BLaER1 treated with 17β-estradiol and CSF1 and Interleukin-3, amounts not matched to agents 10 nM and 100 nM (cell line): ENCODE measurements around the gene PM20D1.

Experiments
- H3K27ac ChIP-seq, 11 experiments: shearing (Covaris generic); formaldehyde crosslinking; 2 replicates each; pipeline ENCODE4 v1.8.1; 2022
- H3K27me3 ChIP-seq, 11 experiments: shearing (Covaris generic); formaldehyde crosslinking; 2 replicates each; pipeline ENCODE4 v1.8.1; 2022
- H3K36me3 ChIP-seq, 11 experiments: shearing (Covaris generic); formaldehyde crosslinking; 2 replicates each; pipeline ENCODE4 v1.8.1; 2022
- H3K4me1 ChIP-seq, 10 experiments: shearing (Covaris generic); formaldehyde crosslinking; 2 replicates each; pipeline ENCODE4 v1.8.1; 2022
- H3K4me2 ChIP-seq, 11 experiments: shearing (Covaris generic); formaldehyde crosslinking; 2 replicates each; pipeline ENCODE4 v1.8.1; 2022
- H3K4me3 ChIP-seq, 10 experiments: shearing (Covaris generic); formaldehyde crosslinking; 2 replicates each; pipeline ENCODE4 v1.8.1; 2022
- H3K9ac ChIP-seq, 11 experiments: shearing (Covaris generic); formaldehyde crosslinking; 2 replicates each; pipeline ENCODE4 v1.8.1; 2022
- H3K9me3 ChIP-seq, 11 experiments: shearing (Covaris generic); formaldehyde crosslinking; replicated peaks in 1 of 11; 2 replicates each; pipeline ENCODE4 v1.8.1; 2022
- H4K20me1 ChIP-seq, 11 experiments: shearing (Covaris generic); formaldehyde crosslinking; 2 replicates each; pipeline ENCODE4 v1.8.1; 2022
- Cebpa-rat ChIP-seq, 11 experiments: shearing (Covaris generic); IDR thresholded peaks; 2 replicates each; pipeline ENCODE4 v1.8.1; 2022

The PM20D1 gene

DNA sequence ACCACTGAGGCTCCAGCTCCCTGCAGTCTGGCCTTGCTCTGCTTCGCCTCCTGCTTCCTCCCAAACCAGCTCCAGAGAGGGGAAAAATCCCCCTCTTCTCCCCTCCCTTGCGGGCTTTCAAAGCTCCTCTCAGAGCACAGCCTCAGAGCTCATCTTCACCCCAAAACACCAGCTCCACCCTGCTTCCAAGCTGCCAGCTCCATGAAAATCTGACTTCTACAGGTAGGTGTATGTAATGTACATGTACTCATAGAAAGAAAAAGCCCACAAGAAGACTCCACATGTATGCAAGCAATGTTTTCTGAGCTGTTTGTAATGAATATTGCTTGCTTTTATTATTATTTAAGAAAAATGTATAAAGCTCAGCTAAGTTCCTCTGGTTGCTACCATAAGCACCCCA is 45.3 kb downstream of the PM20D1 start:
- Histone ChIP-seq H3K36me3 (peaks cover 20 to 92% (median 64%) of the 10 kb centered on the region in 11 experiments), H3K9ac (peak overlapping the region in 3 of 11 experiments; percentile 5 to 18 (median 10); a peak in 3 of 22 replicates), H3K27me3 (no peaks in the 10 kb centered on the region), H3K27ac (peak overlapping the region in 7 of 11 experiments; percentile 6 to 50 (median 27); a peak in 8 of 22 replicates), H4K20me1 (peaks cover 15 to 81% (median 55%) of the 10 kb centered on the region in 11 experiments; a peak in 20 of 22 replicates), H3K9me3 (no peaks in the 10 kb centered on the region), H3K4me2 (peak overlapping the region; percentile 48 to 90 (median 80); a peak in 21 of 22 replicates), H3K4me1 (peaks cover 42 to 62% (median 51%) of the 10 kb centered on the region in 10 experiments), H3K4me3 (0 out of 20 replicates have a peak overlapping the region, but pooled peaks of 1 of the 10 experiments have one; percentile 31)
- TF ChIP-seq Cebpa-rat (IDR thresholded peaks at IDR 0.05) = no peak

DNA sequence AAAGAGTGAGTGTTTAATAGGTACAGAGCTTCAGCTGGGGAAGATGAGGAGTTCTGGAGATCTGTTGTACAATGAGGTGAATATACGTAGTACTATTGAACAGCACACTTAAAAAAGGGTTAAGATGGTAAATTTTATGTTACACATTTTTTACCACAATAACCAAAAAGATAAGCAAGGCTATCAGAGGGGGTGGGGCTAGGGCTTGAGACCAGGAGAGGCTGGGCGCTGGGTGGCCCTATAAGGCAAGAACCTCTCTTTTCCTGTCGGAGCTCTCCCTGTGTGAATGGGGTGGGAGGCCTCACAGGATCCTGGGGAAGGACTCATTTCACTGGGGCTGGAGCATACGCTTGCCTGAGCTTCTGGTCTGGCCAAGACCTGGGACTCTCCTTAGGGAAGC is 45.9 kb downstream of the PM20D1 start:
- Histone ChIP-seq H4K20me1 (peaks cover 15 to 75% (median 49%) of the 10 kb centered on the region in 11 experiments; a peak in 20 of 22 replicates), H3K27me3 (no peaks in the 10 kb centered on the region), H3K4me1 (peaks cover 36 to 56% (median 45%) of the 10 kb centered on the region in 10 experiments), H3K4me2 (peak overlapping the region in 6 of 11 experiments; percentile 77 to 87 (median 86); a peak in 10 of 22 replicates), H3K4me3 (no peak overlapping the region), H3K27ac (peak overlapping the region in 6 of 11 experiments; percentile 6 to 50 (median 25); a peak in 7 of 22 replicates), H3K36me3 (peaks cover 26 to 92% (median 64%) of the 10 kb centered on the region in 11 experiments), H3K9ac (0 out of 22 replicates have a peak overlapping the region, but pooled peaks of 1 of the 11 experiments have one; percentile 10), H3K9me3 (no peaks in the 10 kb centered on the region)
- no peak for TF ChIP-seq Cebpa-rat (IDR thresholded peaks at IDR 0.05)

DNA sequence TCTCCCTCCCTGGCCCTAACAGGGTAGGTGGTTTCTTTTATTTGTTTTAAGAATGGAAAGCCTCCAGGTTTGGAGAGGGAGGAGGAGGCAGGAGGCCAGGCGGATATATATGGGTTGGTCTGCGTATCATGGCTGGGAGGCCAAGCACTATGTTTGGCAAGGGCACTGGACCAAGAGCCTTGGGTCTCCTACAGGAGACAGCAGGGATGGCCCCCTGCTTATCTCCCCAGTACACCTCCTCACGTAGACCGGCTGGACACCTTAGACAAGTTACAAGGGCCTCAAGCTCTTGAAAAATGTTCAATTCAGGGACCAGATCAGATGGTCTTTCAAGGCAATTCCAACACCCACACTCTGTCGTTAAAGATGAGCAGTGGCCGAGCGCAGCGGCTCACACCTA is 47.9 kb downstream of the PM20D1 start:
- Histone ChIP-seq H3K4me1 (peaks cover 24 to 42% (median 31%) of the 10 kb centered on the region in 10 experiments), H3K27ac (no peak overlapping the region), H3K9ac (no peak overlapping the region), H3K27me3 (no peaks in the 10 kb centered on the region), H3K4me2 (no peak overlapping the region), H3K9me3 (no peaks in the 10 kb centered on the region), H3K36me3 (peaks cover 45 to 92% (median 73%) of the 10 kb centered on the region in 11 experiments), H3K4me3 (no peak overlapping the region), H4K20me1 (peaks cover 15 to 57% (median 42%) of the 10 kb centered on the region in 11 experiments; a peak in 20 of 22 replicates)
- TF ChIP-seq Cebpa-rat (IDR thresholded peaks at IDR 0.05) = no peak

DNA sequence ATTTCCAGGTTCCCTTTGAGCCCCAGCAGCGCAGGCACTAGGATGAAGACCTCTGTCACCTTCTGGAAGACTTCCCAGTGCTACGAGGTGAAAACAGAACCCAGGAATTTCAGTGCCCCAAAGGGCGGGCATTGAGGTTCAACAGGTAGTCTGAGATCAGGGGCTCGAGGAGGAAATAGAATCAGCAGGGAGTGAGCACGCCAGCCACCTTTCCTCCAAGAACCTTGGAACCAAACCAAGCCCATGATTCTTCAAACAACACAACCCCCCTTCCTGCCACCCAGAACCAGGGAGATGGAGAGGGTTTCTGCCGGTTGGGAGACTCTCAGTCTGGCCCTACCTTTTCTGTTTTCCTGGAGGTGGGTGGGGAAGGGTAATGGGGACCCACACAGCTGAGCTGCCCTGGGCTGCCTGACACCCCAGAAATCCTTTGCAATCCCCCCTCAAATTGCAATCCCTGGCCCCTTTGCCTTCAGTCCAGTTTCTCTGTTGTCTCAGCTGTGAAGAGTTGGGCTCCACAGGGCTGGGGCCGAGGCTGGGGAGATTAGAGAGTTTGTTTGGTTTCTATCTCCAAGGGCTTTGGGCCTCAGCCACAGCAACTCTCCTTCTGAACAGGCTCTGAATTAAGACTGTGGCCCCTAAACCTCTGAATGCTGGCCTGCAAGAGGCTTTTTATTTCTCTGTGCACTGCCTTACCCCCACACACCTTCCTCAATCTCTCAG is 48.8 kb downstream of the PM20D1 start:
- Histone ChIP-seq H4K20me1 (peaks cover 12 to 48% (median 34%) of the 10 kb centered on the region in 11 experiments; a peak in 20 of 22 replicates), H3K9ac (no peak overlapping the region), H3K9me3 (no peaks in the 10 kb centered on the region), H3K4me3 (no peak overlapping the region), H3K27me3 (no peaks in the 10 kb centered on the region), H3K4me1 (peaks cover 15 to 33% (median 22%) of the 10 kb centered on the region in 10 experiments), H3K27ac (peak overlapping the region in 1 of 11 experiments; percentile 14; a peak in 1 of 22 replicates), H3K4me2 (no peak overlapping the region), H3K36me3 (peaks cover 54 to 92% (median 80%) of the 10 kb centered on the region in 11 experiments)
- TF ChIP-seq Cebpa-rat (IDR thresholded peaks at IDR 0.05) = no peak

DNA sequence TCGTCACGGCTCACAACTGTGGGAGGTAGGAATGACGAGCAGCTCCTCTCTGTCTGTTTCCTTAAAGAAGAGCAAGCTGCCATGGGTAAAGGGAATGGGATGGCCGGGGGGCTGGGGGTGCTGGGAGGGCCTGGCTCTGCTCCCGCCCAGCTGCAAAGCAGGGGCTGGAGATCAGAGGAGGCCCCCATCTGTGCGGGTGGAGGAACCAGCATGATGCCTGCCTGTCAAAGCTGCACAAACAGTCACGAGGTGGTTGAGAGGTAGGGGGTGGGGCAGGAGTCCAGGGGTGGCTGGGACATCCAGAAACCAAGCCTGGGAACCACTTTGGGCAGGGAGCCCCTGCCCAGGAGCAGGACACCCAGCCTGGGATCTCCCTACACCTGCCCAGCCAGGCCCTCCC is 49.5 kb downstream of the PM20D1 start:
- Histone ChIP-seq H3K4me1 (peaks cover 10 to 26% (median 19%) of the 10 kb centered on the region in 10 experiments), H3K27me3 (no peaks in the 10 kb centered on the region), H3K9ac (no peak overlapping the region), H3K27ac (no peak overlapping the region), H3K4me2 (no peak overlapping the region), H4K20me1 (peaks cover 5 to 42% (median 27%) of the 10 kb centered on the region in 11 experiments; a peak in 18 of 22 replicates), H3K4me3 (no peak overlapping the region), H3K9me3 (no peaks in the 10 kb centered on the region), H3K36me3 (peaks cover 60 to 95% (median 87%) of the 10 kb centered on the region in 11 experiments)
- no peak for TF ChIP-seq Cebpa-rat (IDR thresholded peaks at IDR 0.05)

DNA sequence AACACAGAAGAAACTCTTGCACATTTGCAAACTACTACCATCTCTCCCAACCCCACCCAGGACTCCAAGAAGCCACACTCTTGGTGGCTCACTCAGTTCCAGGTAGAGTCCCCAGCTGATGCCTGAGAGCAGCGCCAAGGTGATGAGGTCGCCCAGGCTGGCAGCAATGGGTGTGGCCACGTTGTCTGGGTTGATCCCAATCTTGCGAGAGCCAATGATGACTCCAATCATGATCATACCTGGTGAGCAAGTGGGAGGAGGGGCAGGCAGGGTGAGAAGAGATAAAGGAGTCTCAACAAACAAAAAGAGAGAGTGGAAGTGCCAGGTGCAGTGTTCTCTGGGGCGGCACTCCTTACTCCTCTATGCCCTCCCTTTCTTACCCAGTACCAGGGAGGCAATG is 51.4 kb downstream of the PM20D1 start:
- Histone ChIP-seq H3K9ac (no peak overlapping the region), H3K4me1 (peaks cover 20 to 25% (median 22%) of the 10 kb centered on the region in 10 experiments), H3K36me3 (peaks cover 74 to 98% (median 89%) of the 10 kb centered on the region in 11 experiments), H3K9me3 (no peaks in the 10 kb centered on the region), H3K27ac (no peak overlapping the region), H3K27me3 (no peaks in the 10 kb centered on the region), H3K4me2 (no peak overlapping the region), H4K20me1 (peaks cover 0 to 32% (median 9%) of the 10 kb centered on the region in 11 experiments; a peak in 12 of 22 replicates), H3K4me3 (no peak overlapping the region)
- no peak for TF ChIP-seq Cebpa-rat (IDR thresholded peaks at IDR 0.05)

DNA sequence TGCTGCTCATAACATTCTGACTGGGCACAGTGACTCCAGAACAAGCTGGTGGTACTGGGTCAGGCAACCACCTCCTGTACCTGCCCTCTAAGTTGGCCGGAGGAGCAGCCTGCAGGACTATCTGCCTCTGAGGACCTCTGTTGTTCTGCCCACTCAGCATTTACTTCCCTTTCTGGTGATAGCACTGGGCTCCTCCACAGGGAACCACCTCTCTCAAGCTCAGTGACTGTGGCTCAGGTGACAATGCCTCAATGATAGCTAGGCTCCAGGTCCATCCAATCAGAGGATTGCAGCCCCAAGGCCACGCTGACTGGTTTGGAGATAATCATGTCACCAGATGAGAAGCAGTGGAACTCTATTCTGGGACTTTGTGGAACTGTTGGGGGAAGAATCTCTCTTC is 52.8 kb downstream of the PM20D1 start:
- Histone ChIP-seq H3K4me2 (no peak overlapping the region), H3K9me3 (no peaks in the 10 kb centered on the region), H3K9ac (no peak overlapping the region), H3K27ac (no peak overlapping the region), H3K27me3 (no peaks in the 10 kb centered on the region), H4K20me1 (peaks cover 0 to 31% (median 9%) of the 10 kb centered on the region in 11 experiments; a peak in 12 of 22 replicates), H3K4me3 (no peak overlapping the region), H3K36me3 (peaks cover 80 to 100% (median 94%) of the 10 kb centered on the region in 11 experiments), H3K4me1 (peaks cover 20 to 37% (median 33%) of the 10 kb centered on the region in 10 experiments)
- no peak for TF ChIP-seq Cebpa-rat (IDR thresholded peaks at IDR 0.05)

DNA sequence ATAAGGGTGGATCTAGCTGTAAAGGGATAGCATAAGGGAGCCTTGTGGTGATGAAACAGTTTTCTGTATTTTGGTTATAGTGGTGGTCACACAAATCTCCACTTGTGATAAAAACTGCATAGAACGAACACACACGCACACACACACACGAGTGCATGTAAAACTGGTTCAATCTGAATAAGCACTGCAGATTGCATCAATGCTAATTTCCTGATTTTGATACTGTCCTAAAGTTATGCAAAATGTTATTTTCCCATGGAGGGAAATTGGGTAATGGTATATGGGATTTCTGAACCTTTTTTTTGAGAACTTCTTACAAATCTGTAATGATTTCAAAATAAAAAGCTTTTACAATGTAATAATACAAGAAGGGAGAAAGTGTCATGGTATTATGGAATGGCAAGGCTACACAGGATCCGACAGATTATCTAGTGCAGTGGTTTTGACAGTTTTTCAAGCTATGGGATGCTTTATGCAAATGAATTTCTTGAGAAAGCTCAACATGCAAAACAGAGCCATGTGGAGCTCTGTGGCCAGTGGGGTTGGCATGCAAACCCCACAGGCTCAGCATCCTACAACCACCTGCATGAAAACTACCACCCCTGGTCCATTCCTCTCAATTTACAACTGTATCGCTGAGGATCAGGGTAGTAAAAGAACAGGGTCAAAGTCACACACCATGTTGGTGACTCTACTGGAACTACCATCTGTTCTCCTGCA is 55.8 kb downstream of the PM20D1 start:
- Histone ChIP-seq H3K27me3 (no peaks in the 10 kb centered on the region), H3K4me1 (peaks cover 23 to 47% (median 39%) of the 10 kb centered on the region in 10 experiments), H3K36me3 (peaks cover 68 to 100% (median 93%) of the 10 kb centered on the region in 11 experiments), H3K4me2 (peak overlapping the region in 10 of 11 experiments; percentile 14 to 56 (median 42); a peak in 19 of 22 replicates), H3K9me3 (no peaks in the 10 kb centered on the region), H3K9ac (0 out of 22 replicates have a peak overlapping the region, but pooled peaks of 1 of the 11 experiments have one; percentile 13), H3K4me3 (no peak overlapping the region), H4K20me1 (peaks cover 0 to 13% (median 0%) of the 10 kb centered on the region in 11 experiments; a peak in 2 of 22 replicates), H3K27ac (peak overlapping the region in 3 of 11 experiments; percentile 8 to 24 (median 18); a peak in 4 of 22 replicates)
- no peak for TF ChIP-seq Cebpa-rat (IDR thresholded peaks at IDR 0.05)
